HepG2 (cell line): ENCODE data around the gene ZNF273. TPM values are rescaled to one million over a fixed set of nuclear protein-coding genes. Genes with fewer than 3 reads are reported as not detected.

Experiments used
- AGO2 ChIP-seq: fragments of 200-400 bp; formaldehyde crosslinking; optimal IDR thresholded peaks from 2 replicates; pipeline ENCODE3; 2017; ENCODE audit warnings: mild to moderate bottlenecking, low read depth, low read length, moderate library complexity
- ATF2 ChIP-seq: sonication (generic); formaldehyde crosslinking; IDR thresholded peaks from 2 replicates; pipeline ENCODE4 v1.4.0; 2020; ENCODE audit warnings: missing genetic modification reagents
- ATF7-NPFF ChIP-seq: sonication (generic); formaldehyde crosslinking; IDR thresholded peaks from 2 replicates; pipeline ENCODE4 v1.8.1; 2023; ENCODE audit warnings: mild to moderate bottlenecking, low read depth, missing genetic modification reagents, moderate library complexity
- CREB3 ChIP-seq: sonication (generic); formaldehyde crosslinking; IDR thresholded peaks from 2 replicates; pipeline ENCODE4 v1.5.0; 2020; ENCODE audit warnings: missing genetic modification reagents
- DMTF1 ChIP-seq: sonication (generic); formaldehyde crosslinking; IDR thresholded peaks from 2 replicates; pipeline ENCODE4 v1.4.0; 2020; ENCODE audit warnings: mild to moderate bottlenecking, missing genetic modification reagents
- HNRNPK ChIP-seq: fragments of 200-400 bp; formaldehyde crosslinking; IDR thresholded peaks from 2 replicates; pipeline ENCODE4 v1.6.1; 2018; ENCODE audit warnings: low read length, low read depth, moderate library complexity, mild to moderate bottlenecking; ENCODE audit not compliant: poor library complexity, severe bottlenecking
- MTA3 ChIP-seq: sonication (generic); formaldehyde crosslinking; IDR thresholded peaks from 2 replicates; pipeline ENCODE4 v1.4.0; 2020; ENCODE audit warnings: missing genetic modification reagents
- MXD4 ChIP-seq: IDR thresholded peaks from 2 replicates; pipeline ENCODE4 v1.6.1; 2016; ENCODE audit warnings: mild to moderate bottlenecking, missing biosample characterization, missing genetic modification reagents
- NFIC ChIP-seq: IDR thresholded peaks from 2 replicates; pipeline ENCODE4 v1.6.1; 2012; ENCODE audit warnings: mild to moderate bottlenecking, low read length, inconsistent platforms
- SMC3 ChIP-seq: IDR thresholded peaks from 2 replicates; pipeline ENCODE4 v1.6.1; 2011; ENCODE audit warnings: low read length, improper control_type of control experiment
- TMF1 ChIP-seq: sonication (generic); formaldehyde crosslinking; IDR thresholded peaks from 2 replicates; pipeline ENCODE4 v1.8.1; 2022; ENCODE audit warnings: low read depth, missing genetic modification reagents
- TP53 ChIP-seq: sonication (generic); formaldehyde crosslinking; conservative IDR thresholded peaks from 2 replicates; pipeline ENCODE4 v1.4.0; 2020; ENCODE audit warnings: missing genetic modification reagents
- ZBTB46 ChIP-seq: sonication (generic); formaldehyde crosslinking; IDR thresholded peaks from 2 replicates; pipeline ENCODE4 v1.4.0; 2020; ENCODE audit warnings: mild to moderate bottlenecking, missing genetic modification reagents, borderline replicate concordance
- ZNF225 ChIP-seq: sonication (generic); formaldehyde crosslinking; IDR thresholded peaks from 2 replicates; pipeline ENCODE4 v1.4.0; 2020; ENCODE audit warnings: mild to moderate bottlenecking, missing genetic modification reagents
- ZNF280B ChIP-seq: sonication (generic); formaldehyde crosslinking; IDR thresholded peaks from 2 replicates; pipeline ENCODE4 v1.5.0; 2020; ENCODE audit warnings: missing genetic modification reagents, mild to moderate bottlenecking, borderline replicate concordance
- ZNF343 ChIP-seq: sonication (generic); formaldehyde crosslinking; IDR thresholded peaks from 2 replicates; pipeline ENCODE4 v1.4.0; 2020; ENCODE audit warnings: mild to moderate bottlenecking, missing genetic modification reagents
- ZNF501 ChIP-seq: sonication (generic); formaldehyde crosslinking; IDR thresholded peaks from 2 replicates; pipeline ENCODE4 v1.5.1; 2020; ENCODE audit warnings: mild to moderate bottlenecking, moderate library complexity, missing genetic modification reagents
- ZNF550 ChIP-seq: sonication (generic); formaldehyde crosslinking; IDR thresholded peaks from 2 replicates; pipeline ENCODE4 v1.4.0; 2020; ENCODE audit warnings: mild to moderate bottlenecking, missing genetic modification reagents, borderline replicate concordance
- ZNF747 ChIP-seq: sonication (generic); formaldehyde crosslinking; IDR thresholded peaks from 2 replicates; pipeline ENCODE4 v1.8.1; 2023; ENCODE audit warnings: missing genetic modification reagents, mild to moderate bottlenecking, borderline replicate concordance
- ZSCAN21 ChIP-seq: sonication (generic); formaldehyde crosslinking; IDR thresholded peaks from 2 replicates; pipeline ENCODE4 v1.8.0; 2022; ENCODE audit warnings: mild to moderate bottlenecking, missing genetic modification reagents, moderate library complexity, borderline replicate concordance
- polyA plus RNA-seq, 8 experiments: library from polyadenylated mRNA; depleted of rRNA in 3 of 8; stranded (reverse) in 7 of 8; unstranded in 1 of 8; fragments of >200 nt; fragmentation: Illumina TruSeq in 4 of 8; extraction: Trizol in 4 of 8; gene quantifications; 2 replicates each; pipeline versions ENCODE4 v1.2.1 to v1.2.3, GENCODE V29; 2011 to 2016; ENCODE audit warnings: low read depth in 4 of 8, missing spikeins in 1 of 8, mixed read lengths in 1 of 8; ENCODE audit not compliant: insufficient read depth in 1 of 8
- total RNA-seq, 5 experiments: library from RNA; depleted of rRNA; stranded (reverse); fragments of >200 nt; fragmentation: Illumina TruSeq; extraction: Trizol; gene quantifications; 2 replicates each; pipeline ENCODE4 v1.2.3, GENCODE V29; 2016; ENCODE audit warnings: low read depth in 1 of 5

Gene ZNF273
- total and polyA plus RNA-seq, 2 of the 13 experiments (the other 11 are each of a cell fraction or from before 2014, with no cell fraction given): 1.7 to 5.8 TPM

- TF ChIP-seq ZNF280B: no peak; the same call in 1 of the 2 replicates
- peak; percentile 57; the same call in 1 of the 2 replicates for TF ChIP-seq MXD4 (CRISPR knock-in tag)
- TF ChIP-seq TMF1 (CRISPR knock-in tag): 0 out of 2 replicates have a peak, but pooled peaks have one; percentile 36
- no peak for TF ChIP-seq TP53
- TF ChIP-seq ZNF225 (CRISPR knock-in tag): peak; percentile 58; the same call in 1 of the 2 replicates
- TF ChIP-seq ATF2: no peak
- TF ChIP-seq SMC3: no peak
- no peak for TF ChIP-seq NFIC
- no peak for TF ChIP-seq ZBTB46 (CRISPR knock-in tag)
- TF ChIP-seq ZNF501: peak; percentile 49
- TF ChIP-seq ZSCAN21 (CRISPR knock-in tag): no peak
- TF ChIP-seq ZNF747 (CRISPR knock-in tag): no peak
- TF ChIP-seq ZNF550 (CRISPR knock-in tag): no peak
- no peak for TF ChIP-seq CREB3 (CRISPR knock-in tag)
- TF ChIP-seq DMTF1 (CRISPR knock-in tag): no peak
- TF ChIP-seq AGO2: no peak
- no peak for TF ChIP-seq HNRNPK
- no peak for TF ChIP-seq ZNF343 (CRISPR knock-in tag)
- TF ChIP-seq MTA3 (CRISPR knock-in tag): no peak
- TF ChIP-seq ATF7-NPFF (CRISPR knock-in tag): no peak
Measured at GRCh38 chr7:64902806-64903721, at the start of gene ZNF273 (continued).
